GM19238 (cell line): ENCODE results near the gene HES4.

Experiments
- DNase-seq: peaks from one replicate; pipeline ENCODE4 v3.0.0; 2011; ENCODE audit warnings: low spot score; ENCODE audit not compliant: insufficient read length

HES4 gene

GRCh38 chr1:967466-968343, 32.2 kb downstream of the HES4 start:
- DNase-seq: no peak

- DNase-seq: peak; percentile 96
Observed at GRCh38 chr1:966704-967300, 33.1 kb downstream of the HES4 start.

GRCh38 chr1:966135-966703, 33.7 kb downstream of the HES4 start, which contains the start of gene PLEKHN1:
TSS of gene PLEKHN1 (plus strand) at chr1:966482. CDS start at chr1:966532, 50 bp downstream.
- peak; percentile 56 for DNase-seq

GRCh38 chr1:965526-966134, 34.3 kb downstream of the HES4 start:
- no peak for DNase-seq

- no peak for DNase-seq
Observed at GRCh38 chr1:964691-965525, 35.0 kb downstream of the HES4 start.

- DNase-seq: no peak
Observed at GRCh38 chr1:963746-964525, 36.0 kb downstream of the HES4 start.

- no peak for DNase-seq
Observed at GRCh38 chr1:963301-963651, 36.6 kb downstream of the HES4 start.

DNA sequence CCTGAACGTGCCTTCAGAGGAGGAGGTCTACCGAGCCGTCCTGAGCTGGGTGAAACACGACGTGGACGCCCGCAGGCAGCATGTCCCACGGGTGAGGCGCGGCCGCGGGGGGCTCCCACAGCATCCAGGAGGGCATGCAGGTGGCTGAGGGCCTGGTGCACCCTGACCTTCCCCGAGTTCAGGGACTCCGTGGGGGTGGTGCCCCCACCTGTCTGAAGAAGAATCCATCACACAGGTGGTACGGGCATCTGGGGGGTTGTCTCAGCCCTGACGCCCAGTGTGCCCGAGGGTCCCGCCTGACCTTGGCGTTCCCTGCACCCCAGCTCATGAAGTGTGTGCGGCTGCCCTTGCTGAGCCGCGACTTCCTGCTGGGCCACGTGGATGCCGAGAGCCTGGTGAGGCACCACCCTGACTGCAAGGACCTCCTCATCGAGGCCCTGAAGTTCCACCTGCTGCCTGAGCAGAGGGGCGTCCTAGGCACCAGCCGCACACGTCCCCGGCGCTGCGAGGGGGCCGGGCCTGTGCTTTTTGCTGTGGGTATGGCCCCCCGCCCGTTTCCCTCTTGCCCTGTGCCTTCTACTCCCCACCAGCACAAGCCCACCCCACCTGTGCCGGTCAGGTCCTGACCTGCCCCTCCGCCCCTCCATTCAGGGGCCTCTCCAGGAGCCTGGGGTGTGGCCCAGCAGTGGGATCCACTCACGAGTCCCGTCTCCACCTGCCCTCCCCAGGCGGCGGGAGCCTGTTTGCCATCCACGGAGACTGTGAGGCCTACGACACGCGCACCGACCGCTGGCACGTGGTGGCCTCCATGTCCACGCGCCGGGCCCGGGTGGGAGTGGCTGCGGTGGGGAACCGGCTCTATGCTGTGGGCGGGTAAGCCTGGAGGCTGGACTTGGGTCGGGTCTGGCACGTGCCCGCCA, 37.3 kb downstream of the HES4 start:
- DNase-seq: no peak

DNA sequence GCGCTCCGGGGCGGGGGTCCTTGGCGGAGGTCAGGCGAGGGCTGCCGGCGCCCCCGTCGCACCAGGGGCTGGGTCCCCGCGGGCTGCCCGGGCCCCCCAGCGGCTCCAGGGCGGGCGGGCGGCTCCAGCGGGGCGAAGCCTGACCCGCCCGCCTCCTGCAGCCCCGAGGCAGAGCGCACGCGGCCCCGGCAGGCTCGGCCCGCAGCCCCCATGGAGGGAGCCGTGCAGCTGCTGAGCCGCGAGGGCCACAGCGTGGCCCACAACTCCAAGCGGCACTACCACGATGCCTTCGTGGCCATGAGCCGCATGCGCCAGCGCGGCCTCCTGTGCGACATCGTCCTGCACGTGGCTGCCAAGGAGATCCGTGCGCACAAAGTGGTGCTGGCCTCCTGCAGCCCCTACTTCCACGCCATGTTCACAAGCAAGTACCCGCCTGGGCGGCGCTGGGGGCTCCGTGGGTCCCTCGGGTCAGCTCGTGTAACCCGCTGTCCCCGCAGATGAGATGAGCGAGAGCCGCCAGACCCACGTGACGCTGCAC, 38.7 kb downstream of the HES4 start:
- no peak for DNase-seq

- peak; percentile 97 for DNase-seq
Observed at GRCh38 chr1:960363-961131, 39.4 kb downstream of the HES4 start, which contains the start of gene KLHL17. TSS of gene KLHL17 (plus strand) at chr1:960584. CDS start at chr1:960694, 110 bp downstream.

DNA sequence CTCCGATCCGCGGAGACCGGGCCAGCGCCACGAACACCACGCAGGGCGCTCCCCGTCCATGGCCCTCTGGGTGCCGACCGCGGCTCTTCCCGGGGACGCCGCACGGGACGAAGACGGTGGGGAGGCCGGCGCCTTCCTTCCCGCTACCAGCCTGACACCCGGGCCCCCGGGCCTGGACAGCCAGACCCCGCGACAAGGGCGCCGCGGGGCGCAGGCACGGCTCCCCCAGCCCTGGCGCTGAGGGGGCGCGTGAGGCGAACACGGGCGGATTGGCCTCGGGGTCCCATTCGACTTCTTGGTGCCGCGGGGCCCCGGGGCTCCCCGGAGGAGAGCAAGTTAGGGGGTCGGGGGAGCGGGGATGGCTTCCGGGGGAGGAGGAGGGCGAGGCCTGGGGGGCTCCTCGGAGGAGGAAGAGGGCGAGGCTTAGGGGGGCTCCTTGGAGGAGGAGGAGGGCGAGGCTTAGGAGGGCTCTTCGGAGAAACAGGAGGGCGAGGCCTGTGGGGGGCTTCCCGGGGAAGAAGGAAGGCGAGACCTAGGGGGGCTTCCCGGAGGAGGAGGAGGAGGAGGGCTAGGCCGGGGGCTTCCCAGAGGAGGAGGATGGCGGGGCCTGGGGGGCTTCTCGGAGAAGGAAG, 40.0 kb downstream of the HES4 start:
- no peak for DNase-seq

DNA sequence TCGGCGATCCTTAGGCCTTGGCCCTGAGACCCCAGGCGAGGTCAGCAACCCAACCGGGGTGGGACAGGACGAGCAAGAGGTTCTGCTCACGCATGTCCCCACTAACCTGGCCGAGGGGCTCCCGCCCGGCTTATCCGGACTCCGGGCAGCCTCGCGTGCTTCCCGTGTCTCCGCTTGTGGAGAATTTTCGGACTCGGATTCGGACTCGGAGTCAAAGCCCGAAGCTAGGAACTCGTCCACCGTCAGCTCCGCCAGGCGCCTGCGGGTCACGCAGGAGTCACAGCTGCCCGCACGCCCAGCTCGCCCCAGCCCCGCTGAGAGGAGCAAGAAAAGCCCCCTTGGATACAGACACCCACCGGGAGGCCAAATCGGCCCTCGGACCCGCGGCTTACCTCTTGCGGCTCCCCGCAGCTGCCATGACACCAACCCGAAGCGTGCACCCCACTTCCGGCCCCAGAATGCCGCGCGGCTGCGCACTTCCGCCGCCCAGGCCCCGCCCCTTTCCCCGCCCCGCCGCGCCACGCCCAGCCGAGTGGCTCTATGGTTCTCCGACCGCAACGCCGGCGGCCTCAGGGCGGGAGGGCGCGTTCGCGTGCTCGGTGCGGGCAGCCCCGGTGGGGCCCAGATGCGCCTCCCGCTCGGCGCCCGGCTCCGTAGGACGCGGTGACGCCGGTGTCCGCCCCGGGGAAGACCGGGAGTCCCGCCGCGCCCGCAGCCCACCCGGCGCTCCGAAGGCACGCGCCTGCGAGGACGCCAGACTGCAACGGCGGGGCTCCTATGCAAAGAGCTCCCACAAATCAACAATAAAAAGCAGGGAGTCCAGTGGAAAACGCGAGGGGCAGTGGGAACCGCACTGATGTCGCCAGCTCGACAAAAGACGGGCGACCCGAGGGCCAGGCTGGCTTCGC, 40.8 kb downstream of the HES4 start, which contains the start of gene NOC2L:
NOC2L (minus strand) TSS at position 434 of the 908 bp plus-strand sequence; CDS start at position 418, 16 bp downstream.
- peak; percentile 97 for DNase-seq

GRCh38 chr1:956636-957035, 43.3 kb downstream of the HES4 start:
- no peak for DNase-seq

- DNase-seq: no peak
Observed at GRCh38 chr1:955474-955873, 44.4 kb downstream of the HES4 start.

DNA sequence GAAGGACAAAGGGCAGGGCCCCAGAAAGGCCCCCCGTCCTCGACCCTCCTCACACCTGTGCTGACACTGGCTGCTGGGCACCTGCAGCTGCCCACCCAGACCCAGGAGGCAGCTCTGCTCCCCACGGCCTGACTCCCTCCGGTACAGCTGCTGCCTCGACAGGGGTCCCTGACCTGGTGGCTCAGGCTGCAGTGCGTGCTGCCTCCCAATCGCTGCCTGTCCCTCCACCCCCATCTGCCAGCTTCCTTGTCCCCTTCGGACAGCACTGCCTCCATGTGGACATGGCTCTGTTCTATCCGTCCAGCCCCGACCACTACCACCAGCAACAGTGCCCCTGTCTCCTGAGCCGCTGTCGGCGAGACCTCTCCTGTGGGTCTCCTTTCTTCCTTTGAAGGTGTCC, 45.0 kb downstream of the HES4 start:
- DNase-seq: no peak

DNA sequence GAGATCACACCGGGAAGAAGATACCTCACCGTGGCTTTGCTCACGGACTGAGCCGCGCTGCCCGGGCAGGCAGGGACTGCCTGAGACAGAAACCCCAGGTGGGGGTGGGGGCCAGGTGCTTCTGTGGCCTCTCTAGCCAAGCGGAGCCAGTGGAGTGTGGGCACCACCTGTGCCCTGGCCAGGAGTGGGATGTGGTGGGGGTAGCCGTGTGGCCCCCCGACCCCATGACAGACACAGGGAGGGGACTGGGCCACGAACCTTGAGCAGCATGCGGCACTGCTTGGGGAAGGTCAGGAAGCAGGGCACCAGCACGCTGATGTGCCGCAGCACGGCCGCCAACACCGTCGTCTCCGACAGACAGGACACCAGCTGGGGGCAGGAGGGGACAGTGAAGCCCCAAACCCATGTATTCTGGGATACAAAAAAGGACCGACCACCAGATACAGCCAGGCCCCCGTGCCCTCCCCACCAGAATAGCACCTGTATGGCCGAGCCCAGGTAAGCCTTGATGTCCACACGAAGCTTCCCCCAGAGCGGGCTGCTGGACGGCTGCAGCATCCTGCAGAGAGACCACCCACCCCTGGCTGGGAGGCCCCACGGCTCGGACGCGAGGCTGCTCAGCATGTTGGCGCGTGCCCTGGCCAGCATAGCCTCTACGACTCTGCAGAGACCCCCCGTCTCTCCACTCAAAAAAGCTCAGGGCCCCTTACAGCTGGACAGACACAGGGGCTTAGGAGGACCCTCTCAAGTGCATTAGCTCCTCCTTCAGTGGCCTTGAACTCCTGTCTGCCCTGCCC, 46.2 kb downstream of the HES4 start:
- DNase-seq: no peak
